Epithelial cell of proximal tubule (primary cell): Measurements from ENCODE around the gene MCF2L. TPM values are rescaled to one million over a fixed set of nuclear protein-coding genes. Genes with fewer than 3 reads are reported as not detected.

Experiments used
- DNase-seq: peaks from one replicate; pipeline ENCODE4 v3.0.0-alpha.2; 2011; ENCODE audit warnings: low read depth
- H3K4me3 ChIP-seq: 2 replicates; pipeline ENCODE4 v1.5.1; 2011; ENCODE audit warnings: low read depth, mild to moderate bottlenecking, low read length
- total RNA-seq: library from RNA; depleted of rRNA; stranded (reverse); fragments of >200 nt; gene quantifications from 2 replicates; pipeline ENCODE4 v1.2.3, GENCODE V29; 2015
- TF ChIP-seq, protein P1 (sequence below): conservative IDR thresholded peaks from 2 replicates; pipeline ENCODE4 v1.5.1; 2012; ENCODE audit warnings: low read depth, mild to moderate bottlenecking, low read length

Gene MCF2L
- total RNA-seq, 1 donor from 2014 or later, result 10.8 TPM

GRCh38 chr13:113146750-113147149, 177.7 kb downstream of the MCF2L start:
- no peak for DNase-seq
- TF ChIP-seq, protein P1, sequence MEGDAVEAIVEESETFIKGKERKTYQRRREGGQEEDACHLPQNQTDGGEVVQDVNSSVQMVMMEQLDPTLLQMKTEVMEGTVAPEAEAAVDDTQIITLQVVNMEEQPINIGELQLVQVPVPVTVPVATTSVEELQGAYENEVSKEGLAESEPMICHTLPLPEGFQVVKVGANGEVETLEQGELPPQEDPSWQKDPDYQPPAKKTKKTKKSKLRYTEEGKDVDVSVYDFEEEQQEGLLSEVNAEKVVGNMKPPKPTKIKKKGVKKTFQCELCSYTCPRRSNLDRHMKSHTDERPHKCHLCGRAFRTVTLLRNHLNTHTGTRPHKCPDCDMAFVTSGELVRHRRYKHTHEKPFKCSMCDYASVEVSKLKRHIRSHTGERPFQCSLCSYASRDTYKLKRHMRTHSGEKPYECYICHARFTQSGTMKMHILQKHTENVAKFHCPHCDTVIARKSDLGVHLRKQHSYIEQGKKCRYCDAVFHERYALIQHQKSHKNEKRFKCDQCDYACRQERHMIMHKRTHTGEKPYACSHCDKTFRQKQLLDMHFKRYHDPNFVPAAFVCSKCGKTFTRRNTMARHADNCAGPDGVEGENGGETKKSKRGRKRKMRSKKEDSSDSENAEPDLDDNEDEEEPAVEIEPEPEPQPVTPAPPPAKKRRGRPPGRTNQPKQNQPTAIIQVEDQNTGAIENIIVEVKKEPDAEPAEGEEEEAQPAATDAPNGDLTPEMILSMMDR, result no peak

DNA sequence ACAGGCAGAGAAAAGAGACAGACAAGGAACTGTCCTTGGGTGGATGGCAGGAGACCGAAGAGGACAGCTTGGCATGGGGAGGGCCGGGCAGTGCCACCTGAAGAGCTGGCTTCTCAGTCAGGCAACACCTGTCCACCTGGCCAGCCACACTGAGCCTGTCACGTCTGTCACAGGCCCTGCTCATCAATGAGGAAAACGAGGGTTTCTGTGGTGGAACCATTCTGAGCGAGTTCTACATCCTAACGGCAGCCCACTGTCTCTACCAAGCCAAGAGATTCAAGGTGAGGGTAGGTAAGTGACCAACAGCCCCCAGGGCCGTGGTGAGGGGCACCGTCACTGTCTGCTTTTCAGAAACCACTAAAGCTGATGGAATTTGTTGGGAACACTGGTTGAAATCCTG, 178.2 kb downstream of the MCF2L start:
- TF ChIP-seq, protein P1, result no peak
- no peak overlapping the region for H3K4me3 ChIP-seq
- DNase-seq, result no peak

More at GRCh38 chr13:113146750-113147149, 177.7 kb downstream of the MCF2L start:
- H3K4me3 ChIP-seq, result no peak overlapping the region

- no peak overlapping the region for H3K4me3 ChIP-seq
- TF ChIP-seq, protein P1, result no peak
- no peak for DNase-seq
Measured at GRCh38 chr13:113148407-113148806, 179.4 kb downstream of the MCF2L start.

DNA sequence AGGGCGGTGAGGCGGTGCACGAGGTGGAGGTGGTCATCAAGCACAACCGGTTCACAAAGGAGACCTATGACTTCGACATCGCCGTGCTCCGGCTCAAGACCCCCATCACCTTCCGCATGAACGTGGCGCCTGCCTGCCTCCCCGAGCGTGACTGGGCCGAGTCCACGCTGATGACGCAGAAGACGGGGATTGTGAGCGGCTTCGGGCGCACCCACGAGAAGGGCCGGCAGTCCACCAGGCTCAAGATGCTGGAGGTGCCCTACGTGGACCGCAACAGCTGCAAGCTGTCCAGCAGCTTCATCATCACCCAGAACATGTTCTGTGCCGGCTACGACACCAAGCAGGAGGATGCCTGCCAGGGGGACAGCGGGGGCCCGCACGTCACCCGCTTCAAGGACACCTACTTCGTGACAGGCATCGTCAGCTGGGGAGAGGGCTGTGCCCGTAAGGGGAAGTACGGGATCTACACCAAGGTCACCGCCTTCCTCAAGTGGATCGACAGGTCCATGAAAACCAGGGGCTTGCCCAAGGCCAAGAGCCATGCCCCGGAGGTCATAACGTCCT, 180.0 kb downstream of the MCF2L start:
- DNase-seq, result no peak
- H3K4me3 ChIP-seq, result no peak overlapping the region
- TF ChIP-seq, protein P1, result no peak

Other genes with a start within 250 kb of the MCF2L start
- 0.06 TPM in 1 of 2 replicates, not detected in the other for gene F7, start 136.6 kb downstream of the MCF2L start, total RNA-seq
- 0.12 TPM in 1 of 2 replicates, not detected in the other for gene F10, start 153.6 kb downstream of the MCF2L start, total RNA-seq
- not detected in 2 replicates for gene PROZ, start 189.4 kb downstream of the MCF2L start, total RNA-seq
- gene PCID2, start 239.5 kb downstream of the MCF2L start, total RNA-seq, result 40.9 and 56.2 TPM in 2 replicates
- 57.9 and 139 TPM in 2 replicates for gene CUL4A, start 240.4 kb downstream of the MCF2L start, total RNA-seq